Measurements from ENCODE around the gene FAM53B.
A peak's percentile ranks its signal among the peaks of the same experiment; 100 is the strongest.

FAM53B gene

GRCh38 chr10:124728830-124729661 is 15.1 kb downstream of the FAM53B start:
- no CpG with 5 or more reads among the region's 8 CpGs for WGBS (ENCODE audit: extremely low coverage, insufficient coverage, insufficient read length)
- Histone ChIP-seq H2BK12ac (ENCODE audit: low read length) (no peak overlapping the region), H3K9ac (ENCODE audit: low read length) (no peak overlapping the region), H3K23ac (ENCODE audit: low read length) (no peak overlapping the region), H2BK120ac (ENCODE audit: insufficient read depth, low read length, poor library complexity) (no peak overlapping the region), H3K27ac (ENCODE audit: low read depth, low read length) (peak overlapping the region; percentile 3), H4K8ac (ENCODE audit: low read depth, low read length) (no peak overlapping the region), H3K79me1 (ENCODE audit: low read length) (no peaks in the 10 kb centered on the region), H3K9me3 (ENCODE audit: insufficient read depth, low read depth, low read length) (no peaks in the 10 kb centered on the region), H3K14ac (ENCODE audit: low read length) (no peak overlapping the region), H3K18ac (ENCODE audit: low read length) (no peak overlapping the region), H3K4me1 (ENCODE audit: control insufficient read depth in 1 of 2, insufficient read depth in 2 of 2, low read length in 2 of 2) (peaks cover 24 to 25% of the 10 kb centered on the region in 2 experiments), H4K12ac (ENCODE audit: low read depth, low read length) (no peak overlapping the region), H3K27me3 (ENCODE audit: insufficient read depth, low read length) (no peaks in the 10 kb centered on the region), H4K91ac (ENCODE audit: low read depth, low read length) (no peak overlapping the region), H3K4ac (ENCODE audit: low read depth, low read length) (no peak overlapping the region), H2AK5ac (ENCODE audit: low read length) (no peak overlapping the region), H2BK5ac (ENCODE audit: low read depth, low read length, poor library complexity) (no peak overlapping the region), H3K4me3 (ENCODE audit: low read depth, low read length) (no peak overlapping the region), H2AFZ (ENCODE audit: insufficient read depth, low read length, poor library complexity) (no peak overlapping the region), H3K4me2 (ENCODE audit: low read length) (no peak overlapping the region), H3K79me2 (ENCODE audit: control insufficient read depth, insufficient read depth, low read length, poor library complexity) (no peaks in the 10 kb centered on the region), H3K36me3 (ENCODE audit: control insufficient read depth in 1 of 2, insufficient read depth in 2 of 2, low read length in 2 of 2) (peaks cover 2 to 8% of the 10 kb centered on the region in 2 experiments)
- DNase-seq, result peak; percentile 80 to 98

GRCh38 chr10:124728071-124728829 is 15.9 kb downstream of the FAM53B start:
- WGBS (ENCODE audit: extremely low coverage, insufficient coverage, insufficient read length), result no CpG with 5 or more reads among the region's 14 CpGs
- H3K4me1 ChIP-seq (ENCODE audit: control insufficient read depth in 1 of 2, insufficient read depth in 2 of 2, low read length in 2 of 2), result peaks cover 21 to 22% of the 10 kb centered on the region in 2 experiments
- no peaks in the 10 kb centered on the region for H3K79me1 ChIP-seq (ENCODE audit: low read length)
- no peak overlapping the region for H2BK5ac ChIP-seq (ENCODE audit: low read depth, low read length, poor library complexity)
- H3K36me3 ChIP-seq (ENCODE audit: control insufficient read depth in 1 of 2, insufficient read depth in 2 of 2, low read length in 2 of 2), result peaks cover 2 to 8% of the 10 kb centered on the region in 2 experiments
- no peak overlapping the region for H2BK120ac ChIP-seq (ENCODE audit: insufficient read depth, low read length, poor library complexity)
- H3K4me3 ChIP-seq (ENCODE audit: low read depth, low read length), result no peak overlapping the region
- no peak overlapping the region for H3K4ac ChIP-seq (ENCODE audit: low read depth, low read length)
- H3K4me2 ChIP-seq (ENCODE audit: low read length), result no peak overlapping the region
- no peak overlapping the region for H4K8ac ChIP-seq (ENCODE audit: low read depth, low read length)
- no peak overlapping the region for H2AK5ac ChIP-seq (ENCODE audit: low read length)
- H3K27me3 ChIP-seq (ENCODE audit: insufficient read depth, low read length), result no peaks in the 10 kb centered on the region
- H3K14ac ChIP-seq (ENCODE audit: low read length), result no peak overlapping the region
- no peak overlapping the region for H4K91ac ChIP-seq (ENCODE audit: low read depth, low read length)
- H2AFZ ChIP-seq (ENCODE audit: insufficient read depth, low read length, poor library complexity), result peak overlapping the region; percentile 11
- H4K12ac ChIP-seq (ENCODE audit: low read depth, low read length), result no peak overlapping the region
- peak; percentile 89 to 94 for DNase-seq
- H3K9me3 ChIP-seq (ENCODE audit: insufficient read depth, low read depth, low read length), result no peaks in the 10 kb centered on the region
- H3K23ac ChIP-seq (ENCODE audit: low read length), result no peak overlapping the region
- H2BK12ac ChIP-seq (ENCODE audit: low read length), result peak overlapping the region; percentile 2
- H3K27ac ChIP-seq (ENCODE audit: low read depth, low read length), result no peak overlapping the region
- H3K79me2 ChIP-seq (ENCODE audit: control insufficient read depth, insufficient read depth, low read length, poor library complexity), result no peaks in the 10 kb centered on the region
- no peak overlapping the region for H3K9ac ChIP-seq (ENCODE audit: low read length)
- H3K18ac ChIP-seq (ENCODE audit: low read length), result no peak overlapping the region

- H3K4ac ChIP-seq (ENCODE audit: low read depth, low read length), result no peak overlapping the region
- H3K79me1 ChIP-seq (ENCODE audit: low read length), result no peaks in the 10 kb centered on the region
- no peak overlapping the region for H2BK120ac ChIP-seq (ENCODE audit: insufficient read depth, low read length, poor library complexity)
- H3K9me3 ChIP-seq (ENCODE audit: insufficient read depth, low read depth, low read length), result no peaks in the 10 kb centered on the region
- H2BK12ac ChIP-seq (ENCODE audit: low read length), result no peak overlapping the region
- no peak overlapping the region for H2AFZ ChIP-seq (ENCODE audit: insufficient read depth, low read length, poor library complexity)
- no peak overlapping the region for H3K4me3 ChIP-seq (ENCODE audit: low read depth, low read length)
- no peak overlapping the region for H3K23ac ChIP-seq (ENCODE audit: low read length)
- H4K91ac ChIP-seq (ENCODE audit: low read depth, low read length), result no peak overlapping the region
- H3K4me1 ChIP-seq (ENCODE audit: control insufficient read depth in 1 of 2, insufficient read depth in 2 of 2, low read length in 2 of 2), result peaks cover 15 to 20% of the 10 kb centered on the region in 2 experiments
- H3K79me2 ChIP-seq (ENCODE audit: control insufficient read depth, insufficient read depth, low read length, poor library complexity), result no peaks in the 10 kb centered on the region
- H3K36me3 ChIP-seq (ENCODE audit: control insufficient read depth in 1 of 2, insufficient read depth in 2 of 2, low read length in 2 of 2), result peaks cover 2 to 8% of the 10 kb centered on the region in 2 experiments
- H4K12ac ChIP-seq (ENCODE audit: low read depth, low read length), result no peak overlapping the region
- H3K4me2 ChIP-seq (ENCODE audit: low read length), result no peak overlapping the region
- WGBS (ENCODE audit: extremely low coverage, insufficient coverage, insufficient read length), result no CpG with 5 or more reads among the region's 6 CpGs
- H3K9ac ChIP-seq (ENCODE audit: low read length), result no peak overlapping the region
- H3K14ac ChIP-seq (ENCODE audit: low read length), result no peak overlapping the region
- H2AK5ac ChIP-seq (ENCODE audit: low read length), result no peak overlapping the region
- H3K27me3 ChIP-seq (ENCODE audit: insufficient read depth, low read length), result no peaks in the 10 kb centered on the region
- H2BK5ac ChIP-seq (ENCODE audit: low read depth, low read length, poor library complexity), result no peak overlapping the region
- H3K27ac ChIP-seq (ENCODE audit: low read depth, low read length), result no peak overlapping the region
- no peak overlapping the region for H4K8ac ChIP-seq (ENCODE audit: low read depth, low read length)
- DNase-seq, result peak; percentile 64 to 89
- H3K18ac ChIP-seq (ENCODE audit: low read length), result no peak overlapping the region
These were observed 16.7 kb downstream of the FAM53B start for GRCh38 chr10:124727361-124727960.

- no peak for DNase-seq
- H3K14ac ChIP-seq (ENCODE audit: low read length), result no peak overlapping the region
- H4K91ac ChIP-seq (ENCODE audit: low read depth, low read length), result no peak overlapping the region
- no peaks in the 10 kb centered on the region for H3K9me3 ChIP-seq (ENCODE audit: insufficient read depth, low read depth, low read length)
- peaks cover 0 to 4% of the 10 kb centered on the region in 2 experiments for H3K36me3 ChIP-seq (ENCODE audit: control insufficient read depth in 1 of 2, insufficient read depth in 2 of 2, low read length in 2 of 2)
- no peak overlapping the region for H3K27ac ChIP-seq (ENCODE audit: low read depth, low read length)
- no peak overlapping the region for H2AK5ac ChIP-seq (ENCODE audit: low read length)
- H3K23ac ChIP-seq (ENCODE audit: low read length), result no peak overlapping the region
- H3K4me1 ChIP-seq (ENCODE audit: control insufficient read depth in 1 of 2, insufficient read depth in 2 of 2, low read length in 2 of 2), result peaks cover 15 to 20% of the 10 kb centered on the region in 2 experiments
- no peak overlapping the region for H3K4me3 ChIP-seq (ENCODE audit: low read depth, low read length)
- H2AFZ ChIP-seq (ENCODE audit: insufficient read depth, low read length, poor library complexity), result no peak overlapping the region
- no peaks in the 10 kb centered on the region for H3K27me3 ChIP-seq (ENCODE audit: insufficient read depth, low read length)
- H3K4me2 ChIP-seq (ENCODE audit: low read length), result no peak overlapping the region
- WGBS (ENCODE audit: extremely low coverage, insufficient coverage, insufficient read length), result no CpG with 5 or more reads among the region's 7 CpGs
- no peak overlapping the region for H2BK12ac ChIP-seq (ENCODE audit: low read length)
- H2BK5ac ChIP-seq (ENCODE audit: low read depth, low read length, poor library complexity), result no peak overlapping the region
- no peak overlapping the region for H4K8ac ChIP-seq (ENCODE audit: low read depth, low read length)
- H3K79me2 ChIP-seq (ENCODE audit: control insufficient read depth, insufficient read depth, low read length, poor library complexity), result no peaks in the 10 kb centered on the region
- H3K4ac ChIP-seq (ENCODE audit: low read depth, low read length), result no peak overlapping the region
- H4K12ac ChIP-seq (ENCODE audit: low read depth, low read length), result no peak overlapping the region
- H3K79me1 ChIP-seq (ENCODE audit: low read length), result no peaks in the 10 kb centered on the region
- H2BK120ac ChIP-seq (ENCODE audit: insufficient read depth, low read length, poor library complexity), result no peak overlapping the region
- no peak overlapping the region for H3K18ac ChIP-seq (ENCODE audit: low read length)
- H3K9ac ChIP-seq (ENCODE audit: low read length), result no peak overlapping the region
These were observed 18.4 kb downstream of the FAM53B start for GRCh38 chr10:124725791-124726190.
